DMS114 treated with DMSO at 0.1 percent for 48 hours (cell line): ENCODE results near the gene ZFHX3.

ENCODE experiments used
- DNase-seq: peaks from one replicate; lab custom pipeline; 2025; ENCODE audit not compliant: unreplicated experiment; lab: John Stamatoyannopoulos, UW

ZFHX3 gene

GRCh38 chr16:72978212-72978611, 69.7 kb downstream of the ZFHX3 start:
- DNase-seq = no peak

- DNase-seq = no peak
Measured at GRCh38 chr16:72977127-72977526, 70.8 kb downstream of the ZFHX3 start.

- no peak for DNase-seq
Measured at GRCh38 chr16:72976438-72977064, 71.4 kb downstream of the ZFHX3 start.

- DNase-seq = no peak
Measured at GRCh38 chr16:72975809-72976437, 72.0 kb downstream of the ZFHX3 start.

GRCh38 chr16:72974142-72974769, 73.7 kb downstream of the ZFHX3 start:
- DNase-seq = no peak

GRCh38 chr16:72972878-72973571, 74.9 kb downstream of the ZFHX3 start:
- no peak for DNase-seq

- DNase-seq = no peak
Measured at GRCh38 chr16:72971370-72971769, 76.6 kb downstream of the ZFHX3 start.

- DNase-seq = no peak
Measured at GRCh38 chr16:72970656-72971055, 77.3 kb downstream of the ZFHX3 start.

- no peak for DNase-seq
Measured at GRCh38 chr16:72969812-72970211, 78.1 kb downstream of the ZFHX3 start.

GRCh38 chr16:72969146-72969545, 78.8 kb downstream of the ZFHX3 start:
- DNase-seq = no peak

- DNase-seq = no peak
Measured at GRCh38 chr16:72967941-72968340, 80.0 kb downstream of the ZFHX3 start.

GRCh38 chr16:72963533-72964315, 84.2 kb downstream of the ZFHX3 start:
- no peak for DNase-seq

- no peak for DNase-seq
Measured at GRCh38 chr16:72962347-72962746, 85.6 kb downstream of the ZFHX3 start.

GRCh38 chr16:72961863-72962262, 86.1 kb downstream of the ZFHX3 start:
- DNase-seq = no peak

- no peak for DNase-seq
Measured at GRCh38 chr16:72961115-72961832, 86.7 kb downstream of the ZFHX3 start.

- DNase-seq = no peak
Measured at GRCh38 chr16:72960101-72960500, 87.8 kb downstream of the ZFHX3 start.

- DNase-seq = no peak
Measured at GRCh38 chr16:72959301-72959996, 88.5 kb downstream of the ZFHX3 start.

GRCh38 chr16:72958522-72959076, 89.3 kb downstream of the ZFHX3 start:
- DNase-seq = no peak
